BLaER1 treated with 17β-estradiol and CSF1 and Interleukin-3, amounts not matched to agents 10 nM and 100 nM (cell line): ENCODE data around the gene WIZ.
A peak's percentile ranks its signal among the peaks of the same experiment; 100 is the strongest.
"Not testable (repeated sequence)": the region's sequence is repeated elsewhere in the genome, so short reads cannot be mapped to it uniquely, and the experiment has no call there.

Experiments
- H3K27ac ChIP-seq, 11 experiments: shearing (Covaris generic); formaldehyde crosslinking; 2 replicates each; pipeline ENCODE4 v1.8.1; 2022
- H3K27me3 ChIP-seq, 11 experiments: shearing (Covaris generic); formaldehyde crosslinking; 2 replicates each; pipeline ENCODE4 v1.8.1; 2022
- H3K36me3 ChIP-seq, 11 experiments: shearing (Covaris generic); formaldehyde crosslinking; 2 replicates each; pipeline ENCODE4 v1.8.1; 2022
- H3K4me1 ChIP-seq, 10 experiments: shearing (Covaris generic); formaldehyde crosslinking; 2 replicates each; pipeline ENCODE4 v1.8.1; 2022
- H3K4me2 ChIP-seq, 11 experiments: shearing (Covaris generic); formaldehyde crosslinking; 2 replicates each; pipeline ENCODE4 v1.8.1; 2022
- H3K4me3 ChIP-seq, 10 experiments: shearing (Covaris generic); formaldehyde crosslinking; 2 replicates each; pipeline ENCODE4 v1.8.1; 2022
- H3K9ac ChIP-seq, 11 experiments: shearing (Covaris generic); formaldehyde crosslinking; 2 replicates each; pipeline ENCODE4 v1.8.1; 2022
- H3K9me3 ChIP-seq, 11 experiments: shearing (Covaris generic); formaldehyde crosslinking; replicated peaks in 1 of 11; 2 replicates each; pipeline ENCODE4 v1.8.1; 2022
- H4K20me1 ChIP-seq, 11 experiments: shearing (Covaris generic); formaldehyde crosslinking; 2 replicates each; pipeline ENCODE4 v1.8.1; 2022
- Cebpa-rat ChIP-seq, 11 experiments: shearing (Covaris generic); IDR thresholded peaks; 2 replicates each; pipeline ENCODE4 v1.8.1; 2022

WIZ gene

GRCh38 chr19:15421136-15421695 is 28.5 kb downstream of the WIZ start:
- Histone ChIP-seq H3K4me1 (peaks cover 27 to 53% (median 38%) of the 10 kb centered on the region in 10 experiments), H3K27me3 (no peaks in the 10 kb centered on the region), H3K27ac (peak overlapping the region in 2 of 11 experiments; percentile 10 to 63; a peak in 4 of 22 replicates), H3K4me3 (no peak overlapping the region), H3K9me3 (peaks cover 10 to 27% (median 22%) of the 10 kb centered on the region in 11 experiments), H3K9ac (peak overlapping the region in 8 of 11 experiments; percentile 2 to 68 (median 22); a peak in 3 of 22 replicates), H4K20me1 (peaks cover 19 to 79% (median 41%) of the 10 kb centered on the region in 11 experiments; a peak in 21 of 22 replicates), H3K36me3 (peaks cover 43 to 76% (median 63%) of the 10 kb centered on the region in 11 experiments), H3K4me2 (no peak overlapping the region)
- TF ChIP-seq Cebpa-rat (IDR thresholded peaks at IDR 0.05): no peak

- H3K27ac ChIP-seq: no peak overlapping the region
- no peak for TF ChIP-seq Cebpa-rat (IDR thresholded peaks at IDR 0.05)
- H4K20me1 ChIP-seq: peaks cover 36 to 82% (median 46%) of the 10 kb centered on the region in 11 experiments; a peak in 21 of 22 replicates
- peak overlapping the region; percentile 9 to 85 (median 43); a peak in 19 of 22 replicates for H3K4me2 ChIP-seq
- H3K36me3 ChIP-seq: peaks cover 32 to 76% (median 64%) of the 10 kb centered on the region in 11 experiments
- peaks cover 10 to 17% (median 16%) of the 10 kb centered on the region in 11 experiments for H3K9me3 ChIP-seq
- H3K27me3 ChIP-seq: no peaks in the 10 kb centered on the region
- peaks cover 37 to 66% (median 52%) of the 10 kb centered on the region in 10 experiments for H3K4me1 ChIP-seq
- H3K4me3 ChIP-seq: peak overlapping the region in 1 of 10 experiments; percentile 95; a peak in 1 of 20 replicates
- H3K9ac ChIP-seq: peak overlapping the region in 8 of 11 experiments; percentile 21 to 98 (median 46); a peak in 8 of 22 replicates
These were observed 30.2 kb downstream of the WIZ start for GRCh38 chr19:15419413-15420025.

GRCh38 chr19:15418579-15419412 is 31.0 kb downstream of the WIZ start, which contains the start of gene AKAP8L:
Gene AKAP8L, minus strand, starts transcription at chr19:15418988. Its CDS starts 65 bp downstream, at chr19:15418923.
- peak within 1 kb of the TSS; percentile 90 to 98 (median 93) for H3K9ac ChIP-seq
- TF ChIP-seq Cebpa-rat (IDR thresholded peaks at IDR 0.05): no peak
- H3K4me3 ChIP-seq: peak within 1 kb of the TSS; percentile 80 to 99 (median 93)
- no peaks in the 10 kb centered on the region for H3K27me3 ChIP-seq
- peak within 1 kb of the TSS; percentile 89 to 99 (median 93) for H3K4me2 ChIP-seq
- peaks cover 43 to 83% (median 53%) of the 10 kb centered on the region in 11 experiments; a peak in 21 of 22 replicates for H4K20me1 ChIP-seq
- H3K4me1 ChIP-seq: peaks cover 40 to 68% (median 56%) of the 10 kb centered on the region in 10 experiments
- peaks cover 8 to 10% (median 9%) of the 10 kb centered on the region in 11 experiments for H3K9me3 ChIP-seq
- H3K36me3 ChIP-seq: peaks cover 25 to 76% (median 64%) of the 10 kb centered on the region in 11 experiments
- peak within 1 kb of the TSS; percentile 84 to 96 (median 91) for H3K27ac ChIP-seq

GRCh38 chr19:15418231-15418578 is 31.6 kb downstream of the WIZ start:
- H4K20me1 ChIP-seq: peaks cover 49 to 84% (median 58%) of the 10 kb centered on the region in 11 experiments
- no peak for TF ChIP-seq Cebpa-rat (IDR thresholded peaks at IDR 0.05)

GRCh38 chr19:15417699-15418098 is 32.1 kb downstream of the WIZ start:
- no peaks in the 10 kb centered on the region for H3K27me3 ChIP-seq
- peaks cover 14 to 76% (median 62%) of the 10 kb centered on the region in 11 experiments for H3K36me3 ChIP-seq
- H3K9me3 ChIP-seq: no peaks in the 10 kb centered on the region
- H3K4me1 ChIP-seq: peaks cover 44 to 71% (median 56%) of the 10 kb centered on the region in 10 experiments
- peaks cover 54 to 84% (median 63%) of the 10 kb centered on the region in 11 experiments for H4K20me1 ChIP-seq
- H3K4me3 ChIP-seq: peak overlapping the region; percentile 80 to 99 (median 93)
- peak overlapping the region; percentile 84 to 96 (median 91); a peak in 21 of 22 replicates for H3K27ac ChIP-seq
- no peak for TF ChIP-seq Cebpa-rat (IDR thresholded peaks at IDR 0.05)
- peak overlapping the region; percentile 90 to 98 (median 93) for H3K9ac ChIP-seq
- H3K4me2 ChIP-seq: peak overlapping the region; percentile 89 to 99 (median 93)

More at GRCh38 chr19:15418231-15418578, 31.6 kb downstream of the WIZ start:
- Histone ChIP-seq H3K9ac (peak overlapping the region; percentile 90 to 98 (median 93)), H3K4me3 (peak overlapping the region; percentile 80 to 99 (median 93)), H3K4me2 (peak overlapping the region; percentile 89 to 99 (median 93)), H3K4me1 (peaks cover 44 to 71% (median 59%) of the 10 kb centered on the region in 10 experiments), H3K9me3 (peaks cover 2 to 4% (median 3%) of the 10 kb centered on the region in 11 experiments), H3K27me3 (no peaks in the 10 kb centered on the region), H3K27ac (peak overlapping the region; percentile 84 to 96 (median 91)), H3K36me3 (peaks cover 19 to 76% (median 64%) of the 10 kb centered on the region in 11 experiments)

GRCh38 chr19:15412832-15413231 is 36.9 kb downstream of the WIZ start:
- H3K27me3 ChIP-seq: no peaks in the 10 kb centered on the region
- peaks cover 99 to 100% (median 100%) of the 10 kb centered on the region in 11 experiments for H4K20me1 ChIP-seq
- no peak overlapping the region for H3K4me3 ChIP-seq
- TF ChIP-seq Cebpa-rat (IDR thresholded peaks at IDR 0.05): no peak
- no peak overlapping the region for H3K27ac ChIP-seq
- peak overlapping the region in 1 of 11 experiments; percentile 5; a peak in 1 of 22 replicates for H3K9ac ChIP-seq
- peak overlapping the region in 7 of 11 experiments; percentile 0 to 42 (median 8); a peak in 5 of 22 replicates for H3K4me2 ChIP-seq
- H3K4me1 ChIP-seq: peaks cover 40 to 60% (median 51%) of the 10 kb centered on the region in 10 experiments
- no peaks in the 10 kb centered on the region for H3K9me3 ChIP-seq
- H3K36me3 ChIP-seq: peaks cover 36 to 98% (median 83%) of the 10 kb centered on the region in 11 experiments

- not testable (repeated sequence) for H3K27ac ChIP-seq, H3K9me3 ChIP-seq, H3K27me3 ChIP-seq, H3K4me3 ChIP-seq
- Histone ChIP-seq H3K4me1 (peaks cover 33 to 53% (median 46%) of the 10 kb centered on the region in 10 experiments), H3K4me2 (peak overlapping the region in 3 of 11 experiments; percentile 0 to 1 (median 1); a peak in 1 of 22 replicates), H4K20me1 (peaks cover 99 to 100% (median 100%) of the 10 kb centered on the region in 11 experiments), H3K9ac (0 out of 22 replicates have a peak overlapping the region, but pooled peaks of 1 of the 11 experiments have one; percentile 38), H3K36me3 (peaks cover 46 to 100% (median 90%) of the 10 kb centered on the region in 11 experiments)
These were observed 38.4 kb downstream of the WIZ start for GRCh38 chr19:15411351-15411750.

- Histone ChIP-seq H3K27ac (peak overlapping the region in 7 of 11 experiments; percentile 1 to 47 (median 18); a peak in 10 of 22 replicates), H3K4me1 (peaks cover 72 to 78% (median 74%) of the 10 kb centered on the region in 10 experiments), H4K20me1 (peaks cover 99 to 100% (median 100%) of the 10 kb centered on the region in 11 experiments), H3K9me3 (no peaks in the 10 kb centered on the region), H3K4me3 (no peak overlapping the region; a peak in 2 of 20 replicates), H3K9ac (peak overlapping the region in 10 of 11 experiments; percentile 7 to 60 (median 32); a peak in 13 of 22 replicates), H3K27me3 (no peaks in the 10 kb centered on the region), H3K4me2 (peak overlapping the region; percentile 55 to 99 (median 88)), H3K36me3 (peaks cover 77 to 89% (median 83%) of the 10 kb centered on the region in 11 experiments)
- TF ChIP-seq Cebpa-rat (IDR thresholded peaks at IDR 0.05): no peak
These were observed 45.0 kb downstream of the WIZ start for GRCh38 chr19:15404780-15405211.
